ENCODE measurements around the gene TSPAN5. TPM values are rescaled to one million over a fixed set of nuclear protein-coding genes. Genes with fewer than 3 reads are reported as not detected.

Gene TSPAN5
- total and polyA plus RNA-seq, 9 of the 15 experiments (the other 6 are each of a cell fraction or from before 2014, with no cell fraction given): 0.58 to 6.6 (median 0.73) TPM

DNA sequence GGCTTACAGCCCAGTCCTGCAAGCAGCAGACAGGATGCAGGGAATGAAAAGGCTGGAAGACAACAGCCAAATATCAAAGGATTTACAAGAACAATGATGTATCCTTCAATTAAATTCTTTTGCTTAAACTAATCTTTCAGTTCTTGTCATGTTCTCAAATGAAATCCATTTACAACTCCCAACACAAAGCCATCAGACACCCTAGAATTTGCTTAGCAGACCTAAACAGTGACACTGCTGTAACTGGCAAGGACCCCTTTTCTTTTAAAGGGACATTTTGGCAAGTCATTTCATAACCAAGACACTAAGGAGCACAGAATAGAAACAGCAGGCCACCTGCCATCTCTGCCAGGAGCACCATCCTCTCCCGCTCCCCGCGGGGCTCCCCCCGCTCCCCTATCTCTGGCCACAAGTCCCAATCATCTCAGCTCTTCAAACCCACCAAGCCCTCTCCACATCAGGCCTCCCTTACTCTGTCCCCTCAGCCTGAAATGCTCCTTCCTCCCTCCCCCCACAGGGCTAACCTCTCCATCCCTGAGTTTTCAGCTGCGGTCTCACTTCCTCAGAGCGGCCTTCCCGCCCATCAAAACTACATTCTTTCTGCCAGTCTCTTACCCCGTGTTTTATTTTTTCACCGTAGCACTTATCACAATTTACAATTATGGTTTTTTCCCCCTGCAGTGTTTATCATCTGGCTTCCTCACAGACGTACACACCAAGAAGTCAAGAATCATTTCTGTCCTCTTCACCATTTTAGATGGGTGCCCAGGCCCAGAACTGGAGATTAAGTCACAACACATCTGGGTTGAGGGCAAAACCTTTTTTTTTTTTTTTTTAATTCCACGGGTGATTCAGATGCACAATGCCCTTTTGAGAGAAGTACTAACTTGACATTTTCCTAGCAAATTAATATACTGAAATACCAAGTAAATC is 45.8 kb downstream of the TSPAN5 start:
- in situ Hi-C loops (cut with MboI) (no loop called here), intact Hi-C loops (cut with micrococcal nuclease) (no loop called here)
- no peaks in the 10 kb centered on the region for H3K4me1 ChIP-seq (replicated peaks in 1 of 2; ENCODE audit: control insufficient read depth in 2 of 2, insufficient read depth in 2 of 2, low read length in 2 of 2)
- no peak overlapping the region for H3K27ac ChIP-seq (ENCODE audit: extremely low read depth, low read depth, low read length)
- CTCF ChIA-PET (ENCODE audit: low intra/inter-chr PET ratio): no interaction called here
- no peaks in the 10 kb centered on the region for H3K36me3 ChIP-seq (ENCODE audit: control insufficient read depth, insufficient read depth, low read length)
- POLR2A ChIA-PET: no interaction called here
- H4K20me1 ChIP-seq (replicated peaks; ENCODE audit: control insufficient read depth, insufficient read depth, low read length): no peaks in the 10 kb centered on the region
- TF ChIP-seq HNRNPLL (IDR thresholded peaks at IDR 0.05; ENCODE audit: low read depth, low read length, poor library complexity, severe bottlenecking) (no peak), CREBBP (IDR thresholded peaks at IDR 0.05; ENCODE audit: low read depth, low read length) (no peak), CBX1 (IDR thresholded peaks at IDR 0.05; ENCODE audit: low read depth) (no peak), SP1 (CRISPR knock-in tag; IDR thresholded peaks at IDR 0.05) (no peak), POLR2B (IDR thresholded peaks at IDR 0.05; ENCODE audit: low read depth, partially characterized antibody) (no peak), ZNF830 (CRISPR knock-in tag; IDR thresholded peaks at IDR 0.05) (no peak), HNRNPUL1 (IDR thresholded peaks at IDR 0.05; ENCODE audit: low read length) (no peak), MTA3 (IDR thresholded peaks at IDR 0.05; ENCODE audit: borderline replicate concordance) (no peak), ZNF274 (IDR thresholded peaks at IDR 0.05; ENCODE audit: borderline replicate concordance, low read depth, low read length) (no peak), BRD9 (IDR thresholded peaks at IDR 0.05; ENCODE audit: low read depth, partially characterized antibody) (no peak), POLR2H (tag; IDR thresholded peaks at IDR 0.05; ENCODE audit: low read depth) (no peak), PYGO2 (tag; IDR thresholded peaks at IDR 0.05) (no peak)
- TF ChIP-seq, protein P1, sequence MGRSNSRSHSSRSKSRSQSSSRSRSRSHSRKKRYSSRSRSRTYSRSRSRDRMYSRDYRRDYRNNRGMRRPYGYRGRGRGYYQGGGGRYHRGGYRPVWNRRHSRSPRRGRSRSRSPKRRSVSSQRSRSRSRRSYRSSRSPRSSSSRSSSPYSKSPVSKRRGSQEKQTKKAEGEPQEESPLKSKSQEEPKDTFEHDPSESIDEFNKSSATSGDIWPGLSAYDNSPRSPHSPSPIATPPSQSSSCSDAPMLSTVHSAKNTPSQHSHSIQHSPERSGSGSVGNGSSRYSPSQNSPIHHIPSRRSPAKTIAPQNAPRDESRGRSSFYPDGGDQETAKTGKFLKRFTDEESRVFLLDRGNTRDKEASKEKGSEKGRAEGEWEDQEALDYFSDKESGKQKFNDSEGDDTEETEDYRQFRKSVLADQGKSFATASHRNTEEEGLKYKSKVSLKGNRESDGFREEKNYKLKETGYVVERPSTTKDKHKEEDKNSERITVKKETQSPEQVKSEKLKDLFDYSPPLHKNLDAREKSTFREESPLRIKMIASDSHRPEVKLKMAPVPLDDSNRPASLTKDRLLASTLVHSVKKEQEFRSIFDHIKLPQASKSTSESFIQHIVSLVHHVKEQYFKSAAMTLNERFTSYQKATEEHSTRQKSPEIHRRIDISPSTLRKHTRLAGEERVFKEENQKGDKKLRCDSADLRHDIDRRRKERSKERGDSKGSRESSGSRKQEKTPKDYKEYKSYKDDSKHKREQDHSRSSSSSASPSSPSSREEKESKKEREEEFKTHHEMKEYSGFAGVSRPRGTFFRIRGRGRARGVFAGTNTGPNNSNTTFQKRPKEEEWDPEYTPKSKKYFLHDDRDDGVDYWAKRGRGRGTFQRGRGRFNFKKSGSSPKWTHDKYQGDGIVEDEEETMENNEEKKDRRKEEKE (IDR thresholded peaks at IDR 0.05; ENCODE audit: borderline replicate concordance in 1 of 2, control insufficient read depth in 1 of 2, low read depth in 2 of 2, low read length in 1 of 2): no peak
- TF ChIP-seq, protein P2, sequence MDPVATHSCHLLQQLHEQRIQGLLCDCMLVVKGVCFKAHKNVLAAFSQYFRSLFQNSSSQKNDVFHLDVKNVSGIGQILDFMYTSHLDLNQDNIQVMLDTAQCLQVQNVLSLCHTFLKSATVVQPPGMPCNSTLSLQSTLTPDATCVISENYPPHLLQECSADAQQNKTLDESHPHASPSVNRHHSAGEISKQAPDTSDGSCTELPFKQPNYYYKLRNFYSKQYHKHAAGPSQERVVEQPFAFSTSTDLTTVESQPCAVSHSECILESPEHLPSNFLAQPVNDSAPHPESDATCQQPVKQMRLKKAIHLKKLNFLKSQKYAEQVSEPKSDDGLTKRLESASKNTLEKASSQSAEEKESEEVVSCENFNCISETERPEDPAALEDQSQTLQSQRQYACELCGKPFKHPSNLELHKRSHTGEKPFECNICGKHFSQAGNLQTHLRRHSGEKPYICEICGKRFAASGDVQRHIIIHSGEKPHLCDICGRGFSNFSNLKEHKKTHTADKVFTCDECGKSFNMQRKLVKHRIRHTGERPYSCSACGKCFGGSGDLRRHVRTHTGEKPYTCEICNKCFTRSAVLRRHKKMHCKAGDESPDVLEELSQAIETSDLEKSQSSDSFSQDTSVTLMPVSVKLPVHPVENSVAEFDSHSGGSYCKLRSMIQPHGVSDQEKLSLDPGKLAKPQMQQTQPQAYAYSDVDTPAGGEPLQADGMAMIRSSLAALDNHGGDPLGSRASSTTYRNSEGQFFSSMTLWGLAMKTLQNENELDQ (CRISPR knock-in tag; IDR thresholded peaks at IDR 0.05; ENCODE audit: borderline replicate concordance): no peak
- TF ChIP-seq, protein P3, sequence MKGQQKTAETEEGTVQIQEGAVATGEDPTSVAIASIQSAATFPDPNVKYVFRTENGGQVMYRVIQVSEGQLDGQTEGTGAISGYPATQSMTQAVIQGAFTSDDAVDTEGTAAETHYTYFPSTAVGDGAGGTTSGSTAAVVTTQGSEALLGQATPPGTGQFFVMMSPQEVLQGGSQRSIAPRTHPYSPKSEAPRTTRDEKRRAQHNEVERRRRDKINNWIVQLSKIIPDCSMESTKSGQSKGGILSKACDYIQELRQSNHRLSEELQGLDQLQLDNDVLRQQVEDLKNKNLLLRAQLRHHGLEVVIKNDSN (CRISPR knock-in tag; IDR thresholded peaks at IDR 0.05): no peak
- no peak for DNase-seq (ENCODE audit: extremely low read depth in 1 of 4, low spot score in 3 of 4)
- H3K9me3 ChIP-seq (replicated peaks; ENCODE audit: control insufficient read depth, insufficient read depth, low read depth, low read length): no peaks in the 10 kb centered on the region
- 17% methylated on average over 11 of the region's 11 CpGs for WGBS (ENCODE audit: insufficient coverage, low coverage, missing lambda C conversion rate)
- H3K4me3 ChIP-seq: no peak overlapping the region
- no peak overlapping the region for H3K9ac ChIP-seq (ENCODE audit: insufficient read depth in 1 of 2, low read depth in 2 of 2, low read length in 2 of 2)
- H3K27me3 ChIP-seq (ENCODE audit: control insufficient read depth in 2 of 2, insufficient read depth in 2 of 2, low read length in 2 of 2): peaks cover 5 to 19% of the 10 kb centered on the region in 2 experiments; a peak in 4 of 5 replicates
- H3K79me2 ChIP-seq (ENCODE audit: control insufficient read depth, insufficient read depth, low read length): no peaks in the 10 kb centered on the region
- ATAC-seq: no peak
- no peaks in the 10 kb centered on the region for H3K9me1 ChIP-seq (ENCODE audit: control insufficient read depth, insufficient read depth, low read length)
- no peak overlapping the region for H2AFZ ChIP-seq (ENCODE audit: low read depth, low read length)
- no TSS peak for BruUV-seq (replicated peaks)
- no peak for FAIRE-seq
- H3K4me2 ChIP-seq (ENCODE audit: insufficient read depth, low read length): no peak overlapping the region

Data from K562 (cell line).